OCI-LY1 (cell line): ENCODE results near the gene EYA3.

Experiments
- EZH2 ChIP-seq: fragments of 200-600 bp; sonication (generic), shearing (Covaris generic); IDR thresholded peaks from 2 replicates; pipeline ENCODE4 v1.8.0; 2017; ENCODE audit warnings: borderline replicate concordance, mixed run types, mild to moderate bottlenecking, antibody characterized with exemption, low read length, moderate library complexity, mixed read lengths
- TF ChIP-seq, protein P1 (sequence below): fragments of 200-600 bp; sonication (generic), shearing (Covaris generic); IDR thresholded peaks from 2 replicates; pipeline ENCODE4 v1.5.1; 2017; ENCODE audit warnings: mild to moderate bottlenecking, antibody characterized with exemption, low read length, moderate library complexity, mixed read lengths

- TF ChIP-seq, protein P1, sequence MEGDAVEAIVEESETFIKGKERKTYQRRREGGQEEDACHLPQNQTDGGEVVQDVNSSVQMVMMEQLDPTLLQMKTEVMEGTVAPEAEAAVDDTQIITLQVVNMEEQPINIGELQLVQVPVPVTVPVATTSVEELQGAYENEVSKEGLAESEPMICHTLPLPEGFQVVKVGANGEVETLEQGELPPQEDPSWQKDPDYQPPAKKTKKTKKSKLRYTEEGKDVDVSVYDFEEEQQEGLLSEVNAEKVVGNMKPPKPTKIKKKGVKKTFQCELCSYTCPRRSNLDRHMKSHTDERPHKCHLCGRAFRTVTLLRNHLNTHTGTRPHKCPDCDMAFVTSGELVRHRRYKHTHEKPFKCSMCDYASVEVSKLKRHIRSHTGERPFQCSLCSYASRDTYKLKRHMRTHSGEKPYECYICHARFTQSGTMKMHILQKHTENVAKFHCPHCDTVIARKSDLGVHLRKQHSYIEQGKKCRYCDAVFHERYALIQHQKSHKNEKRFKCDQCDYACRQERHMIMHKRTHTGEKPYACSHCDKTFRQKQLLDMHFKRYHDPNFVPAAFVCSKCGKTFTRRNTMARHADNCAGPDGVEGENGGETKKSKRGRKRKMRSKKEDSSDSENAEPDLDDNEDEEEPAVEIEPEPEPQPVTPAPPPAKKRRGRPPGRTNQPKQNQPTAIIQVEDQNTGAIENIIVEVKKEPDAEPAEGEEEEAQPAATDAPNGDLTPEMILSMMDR, result no peak
- TF ChIP-seq EZH2, result no peak
Measured at GRCh38 chr1:28031173-28031572, 57.2 kb downstream of the EYA3 start.
